ENCODE results near the gene FAM174C.
A peak's percentile ranks its signal among the peaks of the same experiment; 100 is the strongest.

The FAM174C gene

GRCh38 chr19:1275260-1275975 lies at the start of gene FAM174C:
TSS of gene FAM174C (plus strand) at chr19:1275530. CDS start at chr19:1275550, 20 bp downstream.
- DNase-seq (ENCODE audit: low read depth), result peak; percentile 95

- DNase-seq (ENCODE audit: low read depth), result no peak
These were observed 49.2 kb upstream of the FAM174C start for GRCh38 chr19:1226227-1226518.

- no peak for DNase-seq (ENCODE audit: low read depth)
These were observed 48.6 kb upstream of the FAM174C start for GRCh38 chr19:1226522-1227303.

- DNase-seq (ENCODE audit: low read depth), result no peak
These were observed 47.9 kb upstream of the FAM174C start for GRCh38 chr19:1227304-1228054.

GRCh38 chr19:1228161-1228957 lies 47.0 kb upstream of the FAM174C start:
- no peak for DNase-seq (ENCODE audit: low read depth)

GRCh38 chr19:1229056-1229923 lies 46.0 kb upstream of the FAM174C start:
- DNase-seq (ENCODE audit: low read depth), result no peak

- DNase-seq (ENCODE audit: low read depth), result no peak
These were observed 45.2 kb upstream of the FAM174C start for GRCh38 chr19:1229924-1230782.

GRCh38 chr19:1230783-1231489 lies 44.4 kb upstream of the FAM174C start:
- no peak for DNase-seq (ENCODE audit: low read depth)

GRCh38 chr19:1231729-1232637 lies 43.3 kb upstream of the FAM174C start:
- DNase-seq (ENCODE audit: low read depth), result no peak

- DNase-seq (ENCODE audit: low read depth), result no peak
These were observed 42.7 kb upstream of the FAM174C start for GRCh38 chr19:1232652-1233072.

GRCh38 chr19:1233115-1233667 lies 42.1 kb upstream of the FAM174C start:
- no peak for DNase-seq (ENCODE audit: low read depth)

- no peak for DNase-seq (ENCODE audit: low read depth)
These were observed 41.0 kb upstream of the FAM174C start for GRCh38 chr19:1234051-1234954.

- DNase-seq (ENCODE audit: low read depth), result no peak
These were observed 40.4 kb upstream of the FAM174C start for GRCh38 chr19:1234955-1235380.

- DNase-seq (ENCODE audit: low read depth), result no peak
These were observed 39.4 kb upstream of the FAM174C start for GRCh38 chr19:1235625-1236538.

- no peak for DNase-seq (ENCODE audit: low read depth)
These were observed 38.8 kb upstream of the FAM174C start for GRCh38 chr19:1236576-1236975.

Data from stimulated activated CD8-positive, alpha-beta memory T cell treated with anti-CD3 and anti-CD28 coated beads, Interleukin-12 subunit alpha, Interleukin-12 subunit beta, amount 100 ng/mL, for 1 hour (primary cell).